NCI-H1092 treated with DMSO at 0.1 percent for 48 hours (cell line): ENCODE data around the gene DENND4B.
A peak's percentile ranks its signal among the peaks of the same experiment; 100 is the strongest.

ENCODE experiments used
- DNase-seq: peaks from one replicate; lab custom pipeline; 2025; lab: John Stamatoyannopoulos, UW

Gene DENND4B

DNA sequence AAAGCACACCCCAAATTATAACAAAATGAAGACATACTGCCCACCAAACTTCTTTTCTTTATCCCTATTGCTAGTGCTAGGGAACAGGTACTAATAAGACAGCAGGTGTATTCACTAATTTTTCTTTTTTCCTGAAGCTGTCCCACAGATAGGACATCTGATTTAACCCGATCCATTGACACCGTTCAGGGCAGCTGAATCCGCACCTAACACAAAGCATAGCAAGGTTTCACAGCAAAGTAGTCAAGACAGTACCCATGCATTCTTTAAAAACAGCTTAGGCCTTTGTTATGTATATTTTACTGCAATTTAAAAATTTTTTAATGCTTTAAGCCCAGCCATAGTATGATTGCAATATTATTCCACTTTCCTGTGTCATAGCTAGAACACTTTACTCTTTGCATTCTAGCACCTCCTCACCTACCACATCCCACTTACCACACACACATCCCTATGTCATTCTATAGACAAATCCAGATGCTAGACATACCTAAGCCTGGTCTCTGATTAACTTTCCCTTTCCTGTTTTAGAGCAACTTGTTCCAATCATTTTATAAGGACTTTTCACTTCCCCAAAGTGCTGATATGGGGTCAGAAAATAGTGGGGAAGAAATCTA is 64.1 kb downstream of the DENND4B start:
- DNase-seq = peak; percentile 67

DNA sequence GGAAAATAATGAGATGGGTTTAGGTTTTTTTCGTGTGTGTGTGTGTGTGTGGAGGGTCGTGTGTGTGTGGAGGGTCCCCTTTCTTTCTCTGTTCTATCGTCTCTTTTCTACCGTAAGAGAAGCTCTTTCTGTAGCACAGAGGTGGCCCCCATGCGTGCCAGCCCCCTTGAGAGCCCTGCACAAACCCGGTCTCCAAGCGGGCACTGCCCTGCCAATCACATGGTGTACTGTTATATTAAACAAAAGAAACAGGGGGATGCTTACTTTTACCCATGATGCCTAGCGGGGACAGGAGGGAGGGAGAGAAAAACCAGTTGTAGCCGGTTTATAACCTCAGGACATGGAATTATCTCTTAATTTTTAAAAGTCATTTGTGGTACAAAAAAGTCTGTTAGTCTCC is 64.8 kb downstream of the DENND4B start:
- DNase-seq = peak; percentile 96

DNA sequence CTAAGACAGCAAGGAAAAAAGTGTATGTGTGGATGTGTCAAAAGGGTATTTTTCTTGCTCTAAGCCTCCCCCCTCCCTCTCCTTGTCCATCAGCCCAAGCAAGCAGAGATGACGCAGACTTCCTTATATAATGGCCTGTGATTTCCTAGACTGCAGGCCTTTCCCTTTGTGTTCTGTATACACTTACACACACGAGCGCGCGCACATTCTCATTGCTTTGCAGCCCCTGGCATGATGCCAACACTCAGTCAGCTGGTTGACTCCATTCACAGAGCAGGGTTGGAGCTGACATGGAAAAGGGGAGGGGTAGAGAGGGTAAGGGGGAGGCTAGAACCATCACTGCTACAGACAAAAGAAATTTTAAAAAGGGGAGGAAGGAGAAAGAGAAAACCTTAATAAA is 65.6 kb downstream of the DENND4B start:
- DNase-seq = peak; percentile 100

DNA sequence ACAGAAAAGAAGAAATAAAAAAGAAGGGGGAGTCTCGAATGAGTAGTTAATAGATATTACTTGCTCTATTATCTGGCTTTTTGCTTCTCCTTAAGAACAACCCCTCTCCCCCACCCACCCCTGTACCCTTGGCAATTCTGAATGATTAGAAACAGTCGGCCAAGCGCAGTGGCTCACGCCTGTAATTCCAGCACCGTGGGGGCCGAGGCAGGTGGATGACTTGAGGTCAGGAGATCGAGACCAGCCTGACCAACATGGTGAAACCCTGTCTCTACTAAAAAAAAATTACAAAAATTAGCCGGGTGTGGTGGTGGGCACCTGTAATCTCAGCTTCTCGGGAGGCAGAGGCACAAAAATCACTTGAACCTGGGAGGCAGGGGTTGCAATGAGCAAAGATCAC is 66.5 kb downstream of the DENND4B start:
- no peak for DNase-seq
